ENCODE results near the gene RTEL1. TPM values are rescaled to one million over a fixed set of nuclear protein-coding genes. Genes with fewer than 3 reads are reported as not detected.

The RTEL1 gene
- total RNA-seq, 1 experiment from 2014 or later, result 51.1 TPM

DNA sequence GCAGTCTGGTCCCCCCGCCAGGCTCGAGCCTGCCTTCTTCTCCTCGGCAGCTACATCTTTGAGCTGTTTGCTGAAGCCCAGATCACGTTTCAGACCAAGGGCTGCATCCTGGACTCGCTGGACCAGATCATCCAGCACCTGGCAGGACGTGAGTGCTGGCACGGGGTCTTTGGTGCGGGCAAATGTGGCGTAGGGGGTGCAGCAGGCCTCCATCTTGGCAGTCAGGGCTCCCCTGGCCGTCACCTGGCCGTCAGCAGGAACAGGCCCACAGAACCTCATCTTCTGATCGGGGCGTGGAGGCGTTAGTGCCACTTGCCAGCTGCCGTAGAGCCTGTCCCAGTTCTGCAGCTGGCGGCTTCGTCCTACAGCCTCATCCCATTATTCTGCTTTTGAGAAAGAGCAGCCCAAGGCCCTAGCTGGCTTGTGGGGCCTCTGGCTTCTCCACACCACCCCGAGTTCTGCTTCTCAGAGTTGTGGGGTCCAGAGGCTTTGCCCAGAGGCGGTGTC lies 21.7 kb downstream of the RTEL1 start:
- H3K4me3 Mint-ChIP-seq (ENCODE audit: unreplicated experiment), result no peak overlapping the region
- no TSS peak for BruUV-seq (replicated peaks)
- Histone ChIP-seq H3K27me3 (replicated peaks; ENCODE audit: control insufficient read depth, insufficient read depth, low read length) (no peaks in the 10 kb centered on the region), H3K36me3 (ENCODE audit: control insufficient read depth, insufficient read depth, low read length) (no peaks in the 10 kb centered on the region), H3K4me1 (peaks cover 10% of the 10 kb centered on the region), H3K9me3 (no peaks in the 10 kb centered on the region), H3K4me3 (ENCODE audit: low read depth, low read length) (no peak overlapping the region)
- ChIA-PET CTCF (interaction anchor here (0.7 to 0.9 kb wide), 2 partner anchors 138 to 142 kb away, joined by 3 read pairs; no protein-coding TSS in a partner anchor), POLR2A (no interaction called here)
- H3K4me1 Mint-ChIP-seq (ENCODE audit: low read depth, unreplicated experiment), result no peaks in the 10 kb centered on the region
- intact Hi-C loops (cut with micrococcal nuclease; ENCODE audit: unreplicated experiment), result no loop called here
- H3K27ac Mint-ChIP-seq (ENCODE audit: unreplicated experiment), result no peak overlapping the region
- no peak for DNase-seq
- H3K9me3 Mint-ChIP-seq (ENCODE audit: unreplicated experiment), result no peaks in the 10 kb centered on the region
- TF ChIP-seq, protein P1, sequence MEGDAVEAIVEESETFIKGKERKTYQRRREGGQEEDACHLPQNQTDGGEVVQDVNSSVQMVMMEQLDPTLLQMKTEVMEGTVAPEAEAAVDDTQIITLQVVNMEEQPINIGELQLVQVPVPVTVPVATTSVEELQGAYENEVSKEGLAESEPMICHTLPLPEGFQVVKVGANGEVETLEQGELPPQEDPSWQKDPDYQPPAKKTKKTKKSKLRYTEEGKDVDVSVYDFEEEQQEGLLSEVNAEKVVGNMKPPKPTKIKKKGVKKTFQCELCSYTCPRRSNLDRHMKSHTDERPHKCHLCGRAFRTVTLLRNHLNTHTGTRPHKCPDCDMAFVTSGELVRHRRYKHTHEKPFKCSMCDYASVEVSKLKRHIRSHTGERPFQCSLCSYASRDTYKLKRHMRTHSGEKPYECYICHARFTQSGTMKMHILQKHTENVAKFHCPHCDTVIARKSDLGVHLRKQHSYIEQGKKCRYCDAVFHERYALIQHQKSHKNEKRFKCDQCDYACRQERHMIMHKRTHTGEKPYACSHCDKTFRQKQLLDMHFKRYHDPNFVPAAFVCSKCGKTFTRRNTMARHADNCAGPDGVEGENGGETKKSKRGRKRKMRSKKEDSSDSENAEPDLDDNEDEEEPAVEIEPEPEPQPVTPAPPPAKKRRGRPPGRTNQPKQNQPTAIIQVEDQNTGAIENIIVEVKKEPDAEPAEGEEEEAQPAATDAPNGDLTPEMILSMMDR (IDR thresholded peaks at IDR 0.05; ENCODE audit: insufficient read depth in 1 of 2, low read depth in 1 of 2, low read length in 1 of 2, severe bottlenecking in 1 of 2, unreplicated experiment in 1 of 2), result no peak
- no peaks in the 10 kb centered on the region for H3K27me3 Mint-ChIP-seq (ENCODE audit: insufficient read depth, unreplicated experiment)
- H3K36me3 Mint-ChIP-seq (ENCODE audit: insufficient read depth, unreplicated experiment), result peaks cover 40% of the 10 kb centered on the region

DNA sequence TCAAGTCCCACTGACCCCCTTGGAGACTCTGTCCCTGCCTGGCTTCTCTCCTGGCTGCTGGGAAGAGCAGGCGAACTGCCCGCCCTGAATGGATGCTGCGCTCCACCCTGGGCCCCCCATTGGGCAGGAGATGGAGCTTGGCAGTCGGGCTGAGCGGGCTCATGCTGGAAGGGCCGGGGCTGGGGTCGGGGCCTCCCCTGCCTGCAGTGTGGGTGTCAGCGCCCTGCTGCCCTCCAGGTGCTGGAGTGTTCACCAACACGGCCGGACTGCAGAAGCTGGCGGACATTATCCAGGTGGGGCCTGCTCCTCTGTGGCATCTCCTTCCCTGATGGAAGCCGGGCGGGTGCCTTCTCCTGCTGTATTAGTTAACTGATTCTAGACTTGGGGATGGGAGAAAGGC lies 22.3 kb downstream of the RTEL1 start:
- no peak overlapping the region for H3K4me3 Mint-ChIP-seq (ENCODE audit: unreplicated experiment)
- Histone ChIP-seq H3K4me1 (peaks cover 13% of the 10 kb centered on the region), H3K27me3 (replicated peaks; ENCODE audit: control insufficient read depth, insufficient read depth, low read length) (no peaks in the 10 kb centered on the region), H3K9me3 (no peaks in the 10 kb centered on the region), H3K4me3 (ENCODE audit: low read depth, low read length) (no peak overlapping the region), H3K36me3 (ENCODE audit: control insufficient read depth, insufficient read depth, low read length) (no peaks in the 10 kb centered on the region)
- intact Hi-C loops (cut with micrococcal nuclease; ENCODE audit: unreplicated experiment), result no loop called here
- POLR2A ChIA-PET, result no interaction called here
- no TSS peak for BruUV-seq (replicated peaks)
- no peaks in the 10 kb centered on the region for H3K4me1 Mint-ChIP-seq (ENCODE audit: low read depth, unreplicated experiment)
- no peaks in the 10 kb centered on the region for H3K9me3 Mint-ChIP-seq (ENCODE audit: unreplicated experiment)
- no peak for DNase-seq
- peaks cover 45% of the 10 kb centered on the region for H3K36me3 Mint-ChIP-seq (ENCODE audit: insufficient read depth, unreplicated experiment)
- no peak overlapping the region for H3K27ac Mint-ChIP-seq (ENCODE audit: unreplicated experiment)
- CTCF ChIA-PET, result no interaction called here
- H3K27me3 Mint-ChIP-seq (ENCODE audit: insufficient read depth, unreplicated experiment), result no peaks in the 10 kb centered on the region
- TF ChIP-seq, protein P1 (IDR thresholded peaks at IDR 0.05; ENCODE audit: insufficient read depth in 1 of 2, low read depth in 1 of 2, low read length in 1 of 2, severe bottlenecking in 1 of 2, unreplicated experiment in 1 of 2), result no peak

DNA sequence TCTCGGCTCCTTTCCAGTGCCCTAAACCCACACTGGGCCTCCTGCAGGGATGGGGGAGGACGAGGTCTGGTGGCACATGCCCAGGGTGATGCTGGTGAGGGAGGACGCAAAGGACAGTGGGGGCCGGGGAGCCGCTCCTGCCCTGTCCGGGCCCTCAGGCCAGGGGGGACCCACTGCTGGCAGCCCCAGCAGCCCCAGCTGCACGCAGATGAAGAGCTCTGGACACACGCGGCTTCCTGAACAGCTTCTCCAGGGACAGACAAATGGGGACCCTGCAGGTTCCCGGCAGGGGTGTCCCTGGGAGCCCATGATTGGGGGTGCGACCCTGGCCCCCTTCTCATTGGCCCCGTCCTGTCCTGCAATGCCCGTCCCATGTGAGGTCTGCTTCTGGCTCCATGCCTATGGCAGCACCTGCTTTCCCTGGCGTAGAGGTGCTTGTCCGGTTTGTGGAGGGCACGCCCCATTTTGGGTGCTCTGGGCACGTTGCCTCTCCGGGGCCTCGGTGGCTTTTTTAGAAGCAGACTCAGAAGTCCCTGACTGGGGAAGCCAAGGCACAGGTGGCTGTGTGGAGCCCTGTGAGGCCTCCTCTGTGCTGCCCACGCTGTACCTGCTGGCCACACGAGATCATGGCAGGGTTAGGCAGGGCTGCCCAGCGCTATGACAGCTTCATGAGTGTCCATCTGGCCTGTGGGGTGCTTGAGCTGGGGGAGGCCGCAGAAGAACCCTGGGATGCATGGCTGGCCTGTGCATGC lies 22.9 kb downstream of the RTEL1 start:
- Histone ChIP-seq H3K9me3 (no peaks in the 10 kb centered on the region), H3K4me3 (ENCODE audit: low read depth, low read length) (no peak overlapping the region), H3K36me3 (ENCODE audit: control insufficient read depth, insufficient read depth, low read length) (no peaks in the 10 kb centered on the region), H3K27me3 (replicated peaks; ENCODE audit: control insufficient read depth, insufficient read depth, low read length) (no peaks in the 10 kb centered on the region), H3K4me1 (peaks cover 19% of the 10 kb centered on the region)
- Mint-ChIP-seq H3K27ac (ENCODE audit: unreplicated experiment) (no peak overlapping the region), H3K36me3 (ENCODE audit: insufficient read depth, unreplicated experiment) (peaks cover 45% of the 10 kb centered on the region), H3K4me3 (ENCODE audit: unreplicated experiment) (no peak overlapping the region), H3K9me3 (ENCODE audit: unreplicated experiment) (no peaks in the 10 kb centered on the region), H3K27me3 (ENCODE audit: insufficient read depth, unreplicated experiment) (no peaks in the 10 kb centered on the region), H3K4me1 (ENCODE audit: low read depth, unreplicated experiment) (no peaks in the 10 kb centered on the region)
- DNase-seq, result no peak
- TF ChIP-seq, protein P1 (IDR thresholded peaks at IDR 0.05; ENCODE audit: insufficient read depth in 1 of 2, low read depth in 1 of 2, low read length in 1 of 2, severe bottlenecking in 1 of 2, unreplicated experiment in 1 of 2), result no peak
- POLR2A ChIA-PET, result no interaction called here
- intact Hi-C loops (cut with micrococcal nuclease; ENCODE audit: unreplicated experiment), result no loop called here
- CTCF ChIA-PET, result interaction anchor here (0.6 kb wide), 1 partner anchor 128 kb away, joined by 3 read pairs; no protein-coding TSS in a partner anchor
- no TSS peak for BruUV-seq (replicated peaks)
